Stimulated activated naive CD4-positive, alpha-beta T cell (primary cell): ENCODE results near the gene DPH6.

Experiments
- DNase-seq, 6 experiments: peaks; one replicate each; lab custom pipeline; 2025; lab: John Stamatoyannopoulos, UW

DPH6 gene

DNA sequence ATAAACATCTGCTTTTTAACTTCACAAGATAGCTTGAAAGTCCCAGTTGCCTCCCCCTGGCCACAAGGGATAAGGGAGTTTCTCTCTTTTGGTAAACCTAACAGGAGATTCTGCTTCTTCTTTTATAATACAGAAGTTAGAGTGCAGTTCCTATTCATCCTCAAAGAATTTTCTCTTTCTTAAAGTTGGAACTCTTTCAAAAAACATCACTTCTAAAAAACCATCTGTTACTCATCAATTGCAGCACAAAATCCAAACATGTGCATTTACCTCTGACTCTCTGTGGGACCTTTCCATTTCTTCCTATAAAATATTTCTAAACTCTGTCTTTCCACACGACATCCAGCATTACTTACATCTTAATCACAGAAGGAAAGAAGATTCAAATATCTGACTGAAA is 5.1 kb downstream of the DPH6 start:
- DNase-seq = no peak

DNA sequence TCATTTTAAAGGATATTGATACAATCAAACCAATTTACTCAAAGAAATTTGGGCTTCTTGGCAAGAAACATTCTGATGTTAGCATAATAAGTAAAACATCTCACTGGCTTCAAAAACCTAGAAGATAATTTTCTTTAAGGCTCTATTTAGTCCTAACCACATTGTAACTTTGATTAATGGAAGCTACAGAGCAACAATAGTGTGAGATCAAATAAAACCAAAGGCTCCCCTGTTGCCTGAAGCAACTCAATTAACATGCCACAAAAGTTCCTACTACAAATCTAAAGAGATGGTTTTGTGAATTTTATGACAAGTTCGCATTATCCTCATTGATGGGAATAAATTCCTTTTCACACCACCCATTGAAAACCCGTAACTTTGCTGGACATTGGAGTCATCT is 5.9 kb downstream of the DPH6 start:
- DNase-seq = no peak

DNA sequence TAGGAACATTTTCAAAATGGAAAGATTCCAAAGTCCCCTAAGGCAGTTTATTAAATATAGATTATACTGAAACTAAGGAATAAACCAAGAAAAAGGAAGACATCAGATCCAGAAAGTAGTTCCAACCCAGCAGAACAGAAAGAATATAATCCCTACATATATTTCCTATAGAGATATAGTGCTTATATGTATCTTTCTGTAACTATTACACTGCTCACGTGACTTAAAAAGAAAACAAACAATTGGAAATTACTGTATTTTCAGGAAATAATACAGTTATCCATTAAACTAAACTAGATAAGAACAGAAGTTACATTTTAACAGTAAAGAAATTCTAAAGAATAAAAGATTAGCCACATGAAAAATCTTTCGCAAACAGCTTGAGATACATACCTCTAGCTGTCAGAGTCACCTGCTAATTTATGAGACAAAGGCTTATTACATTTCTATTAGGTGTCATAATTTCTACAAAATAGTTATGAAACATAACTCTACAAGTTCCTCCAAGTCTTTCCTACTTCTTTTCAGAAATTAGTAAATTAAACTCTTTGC is 10.5 kb downstream of the DPH6 start:
- no peak for DNase-seq

DNA sequence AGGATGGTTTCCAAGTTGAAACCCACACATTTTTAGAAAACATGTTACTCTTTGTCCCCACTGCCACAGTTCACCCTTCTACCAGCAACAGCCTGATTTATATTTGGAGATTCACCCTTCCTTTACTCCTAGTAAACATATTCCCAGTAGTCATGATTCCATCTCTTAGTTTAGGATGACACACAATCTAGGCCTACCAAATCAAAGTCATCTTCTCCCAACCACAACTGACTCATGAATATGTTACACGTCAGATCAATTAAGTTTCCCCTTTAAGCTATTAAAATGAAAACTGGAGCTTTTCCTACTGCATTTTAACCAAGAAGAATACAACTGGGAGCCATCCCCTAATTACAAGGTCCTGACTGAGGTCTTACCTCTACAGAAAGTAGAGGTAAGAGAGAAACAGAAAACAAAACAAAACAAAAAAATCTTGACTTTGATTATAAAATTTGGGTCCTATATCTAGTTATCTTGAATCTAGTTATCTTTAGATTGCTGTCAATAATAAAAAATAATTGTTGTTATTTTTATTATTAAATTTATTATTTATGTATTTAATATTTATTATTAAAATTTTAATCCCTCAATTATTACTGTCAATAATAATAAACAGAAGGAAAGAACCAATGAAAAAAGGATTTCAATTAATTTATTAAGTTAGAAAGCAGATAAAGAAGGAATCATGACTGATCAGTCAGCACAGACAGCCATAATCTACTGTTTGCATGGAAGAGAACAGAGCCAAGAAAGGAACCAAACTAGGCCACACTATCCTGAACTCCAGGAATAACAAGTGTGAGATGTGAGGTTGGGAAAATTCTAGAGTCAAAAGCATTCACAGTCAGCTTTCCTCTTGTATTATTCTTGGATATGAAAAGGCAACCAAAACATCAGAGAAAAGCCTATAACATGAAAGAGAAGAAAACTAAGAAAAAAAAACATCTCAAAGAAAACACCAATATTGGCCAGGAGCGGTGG is 12.5 kb downstream of the DPH6 start:
- DNase-seq = no peak

DNA sequence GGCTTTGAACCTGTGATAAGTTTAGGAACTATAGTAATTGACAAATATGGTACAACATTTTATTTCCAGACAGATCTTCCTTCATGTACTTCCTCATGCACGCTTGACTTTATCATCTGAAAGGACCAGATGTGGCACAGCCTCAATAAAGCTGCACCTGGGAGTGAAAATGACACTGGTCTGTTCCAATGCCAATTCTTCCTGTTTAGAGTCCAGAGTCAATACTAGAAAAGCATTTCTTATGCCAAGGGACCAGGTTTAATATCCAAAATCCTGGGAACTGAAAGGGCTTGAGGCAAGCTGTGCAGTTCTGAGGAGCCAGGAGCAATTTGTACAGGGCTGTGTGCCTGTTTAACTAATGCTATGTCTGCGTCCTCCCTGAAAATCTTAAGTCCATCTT is 15.3 kb downstream of the DPH6 start:
- no peak for DNase-seq

DNA sequence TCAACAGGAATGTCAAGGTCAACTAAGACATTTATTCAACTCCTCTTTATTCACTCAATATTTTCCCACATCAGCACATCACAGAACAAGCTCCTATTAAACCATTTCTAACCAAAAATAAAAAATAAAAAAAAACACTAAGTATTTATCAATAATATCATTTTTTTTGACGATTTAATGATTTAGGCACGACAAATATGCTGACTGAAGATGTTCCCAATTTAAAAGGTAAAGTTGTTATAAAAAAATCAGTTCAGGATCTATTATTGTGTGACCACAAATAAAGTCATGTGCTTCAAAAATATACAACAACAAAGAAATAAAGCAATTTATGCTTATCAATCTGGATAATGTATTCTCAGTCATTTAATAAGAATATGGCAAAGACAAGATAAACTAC is 16.2 kb downstream of the DPH6 start:
- no peak for DNase-seq

DNA sequence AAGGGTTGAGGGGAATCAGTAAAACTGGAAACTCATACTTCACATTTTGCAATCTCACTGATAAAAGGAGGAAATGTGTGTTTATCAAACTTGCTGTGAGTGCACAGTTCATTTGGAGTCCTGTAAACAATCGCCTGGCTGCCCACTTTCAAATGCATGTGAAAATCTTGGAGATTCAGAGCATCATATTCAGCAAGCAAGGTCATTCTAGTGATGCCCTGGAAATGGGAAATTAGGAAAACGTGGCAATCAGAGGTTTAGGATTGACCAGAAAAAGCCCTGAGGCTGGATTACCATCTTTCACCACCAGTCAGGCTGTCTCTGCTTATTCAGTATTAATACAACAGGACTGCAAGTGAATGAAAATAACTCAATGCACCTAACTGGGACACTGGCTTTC is 23.9 kb downstream of the DPH6 start:
- DNase-seq = no peak

DNA sequence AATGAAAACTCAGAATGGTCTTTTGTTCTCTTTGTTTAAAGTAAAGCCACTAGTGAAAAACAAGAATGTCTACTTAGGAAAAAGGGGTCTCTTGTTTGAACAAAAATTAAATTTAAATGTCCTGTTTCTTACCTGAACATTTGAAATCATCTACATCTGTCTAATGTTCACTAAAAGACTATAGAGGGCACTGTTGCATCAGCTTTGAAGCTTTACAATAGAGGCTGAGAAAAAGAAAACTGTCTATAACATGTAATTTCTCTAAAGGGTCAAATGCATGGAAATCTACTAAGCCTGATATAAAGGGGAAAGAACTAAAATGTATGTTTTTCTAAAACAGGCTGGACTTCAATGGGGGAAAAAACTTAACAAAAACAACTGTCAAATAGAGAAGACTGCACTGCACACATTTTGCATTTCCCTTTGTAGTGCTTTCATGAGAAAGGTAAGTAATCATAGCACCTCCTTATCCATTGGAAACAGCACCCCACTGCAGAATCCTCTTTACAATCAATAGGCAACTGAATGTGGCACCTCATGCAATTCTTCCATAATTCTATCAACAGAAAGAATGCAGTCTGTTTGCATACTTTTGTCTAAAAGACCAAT is 26.3 kb downstream of the DPH6 start:
- peak in 2 of 6 experiments; percentile 25 to 55 for DNase-seq

DNA sequence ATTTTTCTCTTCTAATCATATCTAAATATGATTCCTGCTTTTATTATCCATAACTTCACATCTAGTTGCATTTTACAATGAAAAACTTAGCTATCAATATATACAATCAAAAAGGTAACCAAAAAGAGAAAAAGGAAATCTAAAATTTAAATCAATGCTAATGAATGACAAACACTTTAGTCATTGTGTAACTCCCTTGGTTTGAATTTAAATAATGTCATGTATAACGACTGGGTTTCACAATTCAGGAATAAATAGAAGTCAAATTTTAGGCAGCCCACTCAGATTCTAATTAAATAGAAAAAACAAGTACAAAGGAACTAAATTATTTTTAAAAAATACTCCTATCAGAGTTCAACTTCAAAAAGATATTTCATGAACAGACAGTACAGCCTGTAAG is 26.9 kb downstream of the DPH6 start:
- no peak for DNase-seq

DNA sequence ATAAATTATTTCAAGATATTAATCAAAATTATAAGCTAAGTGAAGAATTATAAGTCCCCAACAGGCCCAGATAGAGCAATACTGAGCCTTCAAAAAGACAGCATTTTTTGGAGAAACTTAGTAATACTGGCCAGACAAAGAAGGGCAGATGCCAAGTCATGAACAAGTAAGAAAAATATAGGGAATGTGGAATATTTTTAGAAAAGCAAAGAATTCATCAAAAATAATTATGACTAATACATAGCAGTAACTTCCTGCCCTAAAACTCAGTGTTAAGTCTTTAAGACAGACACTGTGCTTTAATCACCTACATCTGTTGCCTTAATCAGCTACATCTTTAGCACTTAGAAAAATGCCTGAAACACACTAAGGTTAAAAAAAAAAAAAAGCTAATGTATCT is 31.2 kb downstream of the DPH6 start:
- DNase-seq = no peak

DNA sequence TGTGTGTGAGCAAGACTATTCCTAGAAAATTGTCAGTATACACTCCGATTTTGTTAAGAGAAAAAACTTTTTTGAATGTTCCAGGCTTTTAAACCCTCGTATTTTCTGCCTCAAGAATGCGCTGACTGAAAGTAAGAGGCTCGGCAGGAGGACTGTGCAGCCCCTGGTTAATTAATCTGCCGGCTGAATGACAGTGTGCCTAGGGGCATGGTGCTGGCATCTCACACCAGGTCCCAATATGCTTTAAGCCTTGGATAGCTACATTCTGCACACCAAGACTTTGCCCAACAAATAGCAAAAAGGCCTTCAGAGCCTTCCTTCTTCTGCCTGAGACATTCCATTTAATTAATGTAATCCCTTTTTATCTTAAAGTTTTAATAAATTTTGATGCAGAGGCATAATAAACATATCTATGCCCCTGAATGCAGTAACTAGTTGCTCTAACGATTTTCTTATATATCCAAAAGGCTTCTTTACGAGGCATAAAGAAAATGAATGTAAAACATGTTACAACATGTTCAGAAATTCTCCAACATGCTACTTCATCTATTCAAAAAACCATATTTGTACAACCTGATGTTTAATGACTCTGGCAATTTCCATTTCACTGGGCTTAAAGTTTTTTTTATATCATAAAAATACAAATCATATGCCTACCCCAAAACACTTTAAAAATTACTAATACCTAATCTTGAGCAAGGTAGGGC is 37.9 kb downstream of the DPH6 start:
- no peak for DNase-seq

DNA sequence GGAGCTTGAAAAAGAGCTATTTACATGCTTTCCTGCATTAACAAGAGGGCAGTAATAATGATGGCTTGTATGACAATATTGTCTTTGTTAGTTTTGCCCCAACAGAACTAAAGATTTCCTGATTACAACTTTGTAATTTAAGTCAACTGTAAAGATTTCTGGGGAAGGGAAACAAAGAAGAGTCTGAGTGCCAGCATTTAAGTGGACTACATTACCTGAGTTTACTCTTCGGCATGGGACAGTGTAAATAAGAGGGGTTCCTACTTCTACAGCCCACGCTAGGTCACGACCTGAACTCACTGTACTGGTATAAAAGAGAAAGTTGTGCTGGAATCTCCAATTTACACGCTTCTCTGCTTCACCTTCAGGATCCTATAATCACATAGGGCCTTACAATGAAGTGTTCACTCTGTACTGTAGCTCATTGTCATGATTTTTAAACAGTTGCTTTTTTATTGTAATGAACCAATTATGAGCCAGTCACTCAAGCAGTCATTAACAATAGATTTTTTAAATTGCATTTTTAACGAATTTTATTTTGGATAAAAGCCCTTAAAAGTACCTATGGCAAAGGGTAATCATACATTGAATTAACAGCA is 39.6 kb downstream of the DPH6 start:
- no peak for DNase-seq

DNA sequence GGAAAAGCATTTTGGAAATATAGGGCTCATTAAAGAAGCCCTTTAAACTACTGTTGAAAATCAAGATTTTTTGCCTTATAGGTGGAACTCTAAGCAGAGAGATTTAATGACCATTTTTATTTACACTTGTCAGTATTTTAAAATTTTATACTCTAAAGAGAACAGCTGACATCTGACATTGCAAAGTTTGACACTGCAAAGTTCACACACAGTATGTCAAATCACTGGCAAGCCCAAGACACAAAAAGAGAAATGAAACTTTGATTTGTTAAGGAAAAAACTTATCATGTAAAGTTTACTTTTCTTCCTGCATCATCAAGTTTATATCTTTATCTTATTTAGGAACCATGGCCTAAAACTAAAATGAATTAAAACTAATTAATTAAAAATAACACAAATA is 40.2 kb downstream of the DPH6 start:
- no peak for DNase-seq

DNA sequence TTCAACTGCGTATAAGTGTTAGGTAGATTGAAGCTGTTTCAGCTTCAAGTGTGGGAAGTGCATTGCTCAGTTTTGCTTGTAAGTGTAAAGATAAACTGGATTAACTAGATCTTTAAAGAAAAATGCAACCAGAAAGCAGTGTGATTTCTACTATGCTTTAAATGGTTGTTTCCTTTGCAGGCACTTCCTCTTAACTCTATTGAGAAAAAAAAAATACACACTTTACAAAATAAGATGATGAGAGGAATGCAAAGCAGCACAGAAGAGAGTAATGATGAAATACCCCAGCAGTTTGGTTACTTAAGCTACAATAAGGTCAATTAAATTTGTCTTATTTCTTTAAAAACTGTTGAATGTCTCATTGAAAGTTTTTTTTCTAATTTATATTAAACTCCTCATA is 40.8 kb downstream of the DPH6 start:
- DNase-seq = no peak

DNA sequence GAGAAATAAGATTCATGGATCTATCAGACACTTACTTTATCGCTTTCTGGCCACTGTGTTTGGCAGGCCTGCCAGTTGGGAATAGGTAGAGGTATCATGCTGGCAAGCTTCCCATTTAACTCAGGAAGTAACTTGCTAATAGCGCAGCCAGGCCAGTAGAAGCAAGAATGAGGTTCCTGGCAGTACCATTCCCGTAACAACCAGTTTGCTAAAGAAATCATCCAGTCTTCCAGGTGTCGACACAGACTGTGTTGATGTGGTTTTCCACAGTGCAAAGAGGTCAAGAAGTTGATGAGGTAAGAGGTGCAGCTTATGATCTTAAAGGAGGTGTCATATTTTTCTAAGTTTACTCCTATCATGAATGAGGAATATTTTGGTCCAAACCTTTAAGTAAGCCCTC is 46.2 kb downstream of the DPH6 start:
- DNase-seq = no peak

DNA sequence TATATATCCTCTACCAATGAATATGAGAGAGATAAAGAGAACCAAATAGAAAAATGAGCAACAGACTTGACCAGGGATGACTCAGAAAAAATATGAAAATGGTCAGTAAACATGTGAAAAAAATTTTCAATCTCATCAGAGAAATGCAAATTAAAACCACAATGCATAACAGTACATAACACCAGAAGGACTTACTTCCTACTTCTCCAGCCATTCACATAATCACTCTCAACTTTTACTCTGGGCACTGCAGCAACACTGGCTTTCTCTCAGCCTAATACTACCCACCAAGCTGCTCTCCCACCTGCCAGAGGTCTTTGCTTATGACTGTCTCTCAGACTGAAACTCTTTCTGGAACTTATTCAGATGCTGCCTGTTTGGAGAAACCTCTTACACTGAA is 49.4 kb downstream of the DPH6 start:
- DNase-seq = no peak

DNA sequence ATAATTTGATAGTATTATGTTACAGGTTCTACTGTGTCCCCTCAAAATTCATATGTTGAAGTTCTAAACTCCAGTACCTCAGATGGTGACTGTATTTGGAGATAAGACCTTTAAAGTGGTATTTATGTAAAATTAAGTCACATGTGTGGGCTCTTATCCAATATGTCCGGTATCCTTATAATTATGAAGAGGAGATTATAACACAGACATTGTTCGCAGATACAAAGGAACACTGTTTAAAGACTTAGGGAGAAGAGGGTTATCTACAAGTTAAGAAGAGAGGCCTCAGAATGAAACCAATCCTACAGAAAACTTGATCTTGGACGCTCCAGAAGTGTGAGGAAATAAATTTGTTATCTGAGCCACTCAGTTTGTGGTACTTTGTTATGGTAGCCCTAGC is 50.9 kb downstream of the DPH6 start:
- no peak for DNase-seq

DNA sequence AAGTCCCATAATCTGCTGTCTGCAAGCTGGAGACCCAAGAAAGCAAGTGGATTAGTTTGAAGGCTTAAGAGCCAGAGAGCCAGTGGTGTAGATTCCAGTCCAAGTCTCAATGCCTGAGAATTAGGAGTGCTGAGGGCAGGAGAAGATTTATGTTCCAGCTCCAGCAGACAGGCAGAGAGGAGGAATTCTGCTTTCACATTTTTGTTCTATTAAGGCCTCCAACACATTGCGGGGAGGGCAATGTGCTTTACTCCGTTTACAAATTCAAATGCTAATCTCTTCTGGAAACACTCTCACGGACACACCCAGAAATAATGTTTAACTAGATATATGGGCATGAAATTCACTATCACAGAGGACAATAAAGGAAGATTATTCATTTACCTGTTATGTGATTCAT is 54.0 kb downstream of the DPH6 start:
- no peak for DNase-seq

DNA sequence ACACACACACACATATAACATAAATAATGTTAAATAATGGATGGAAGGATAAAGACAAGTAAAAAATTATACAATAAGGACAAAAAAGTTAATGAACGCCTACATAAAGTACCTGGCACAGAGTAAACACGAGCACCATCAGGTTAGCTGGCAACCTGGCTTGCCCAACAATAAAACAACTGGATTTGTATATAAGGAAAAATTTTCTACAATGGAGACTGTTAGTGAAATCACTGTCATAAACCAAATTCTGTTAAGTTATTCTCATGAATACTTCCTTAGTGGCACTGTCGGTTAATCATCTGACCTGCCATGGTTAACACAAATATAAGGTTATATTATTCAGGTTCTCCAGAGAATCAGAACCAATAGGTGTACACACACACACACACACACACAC is 54.8 kb downstream of the DPH6 start:
- no peak for DNase-seq

DNA sequence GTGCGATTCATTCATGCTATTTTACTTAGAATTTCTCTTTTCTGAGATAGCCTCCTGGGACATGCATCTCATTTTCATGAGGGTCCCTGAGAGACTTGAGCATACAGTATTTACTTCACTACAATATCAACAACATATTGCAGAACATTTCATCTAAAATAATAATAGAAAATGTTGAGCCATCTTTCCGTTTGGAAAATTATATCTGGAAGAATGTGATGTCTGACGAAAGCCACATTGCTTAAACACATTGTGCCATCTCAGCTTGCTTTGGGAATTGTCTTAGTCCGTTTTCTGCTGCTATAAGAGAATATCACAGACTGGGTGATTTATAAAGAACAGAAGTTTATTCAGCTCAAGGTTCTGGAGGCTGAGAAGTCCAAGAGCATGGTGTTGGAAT is 55.5 kb downstream of the DPH6 start:
- DNase-seq = no peak

DNA sequence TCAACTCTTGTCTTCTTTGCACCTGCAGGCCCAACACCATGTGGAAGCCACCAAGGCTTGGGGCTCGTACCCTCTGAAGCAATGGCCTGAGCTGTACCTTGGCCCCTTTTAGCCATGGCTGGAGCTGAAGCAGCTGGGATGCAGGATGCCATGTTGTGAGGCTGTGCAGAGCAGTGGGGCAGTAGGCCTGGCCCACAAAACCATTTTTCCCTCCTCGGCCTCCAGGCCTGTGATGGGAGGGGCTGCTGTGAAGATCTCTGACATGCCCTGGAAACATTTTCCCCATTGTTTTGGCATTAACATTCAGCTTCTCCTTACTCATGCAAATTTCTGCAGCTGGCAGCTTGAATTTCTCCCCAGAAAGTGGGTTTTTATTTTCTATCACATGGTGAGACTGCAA is 58.5 kb downstream of the DPH6 start:
- DNase-seq = no peak

DNA sequence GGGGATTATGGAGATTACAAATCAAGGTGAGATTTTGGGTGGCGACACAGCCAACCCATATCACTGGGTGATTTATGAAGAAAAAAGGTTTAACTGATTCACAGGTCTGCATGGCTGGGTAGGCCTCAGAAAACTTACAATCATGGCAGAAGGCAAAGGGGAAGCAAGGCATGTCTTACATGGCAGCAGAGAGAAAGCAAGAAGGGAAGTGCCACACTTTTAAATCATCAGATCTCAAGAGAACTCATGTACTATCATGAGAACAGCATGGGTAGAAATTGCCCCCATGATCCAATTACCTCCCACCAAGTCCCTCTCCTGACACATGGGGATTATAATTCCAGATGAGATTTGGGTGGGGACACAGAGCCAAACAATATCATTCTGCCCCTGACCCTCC is 59.7 kb downstream of the DPH6 start:
- DNase-seq = no peak
